GM19239 (cell line): ENCODE results near the gene ENPP6.
"Not testable (repeated sequence)": the region's sequence is repeated elsewhere in the genome, so short reads cannot be mapped to it uniquely, and the experiment has no call there.

Source experiments
- DNase-seq: peaks from one replicate; pipeline ENCODE4 v3.0.0; 2011; ENCODE audit warnings: low spot score; ENCODE audit not compliant: insufficient read length
- FAIRE-seq: peaks from 2 replicates; lab custom pipeline; 2011; peaks lifted over from hg19 to GRCh38; lab: Jason Lieb, UNC

Gene ENPP6

GRCh38 chr4:184080674-184081073, 137.0 kb downstream of the ENPP6 start:
- no peak for FAIRE-seq
- no peak for DNase-seq

GRCh38 chr4:184074677-184075388, 142.8 kb downstream of the ENPP6 start:
- DNase-seq (no peak), FAIRE-seq (no peak)

- DNase-seq (no peak), FAIRE-seq (no peak)
Observed at GRCh38 chr4:184067931-184068554, 149.6 kb downstream of the ENPP6 start.

- FAIRE-seq (no peak), DNase-seq (no peak)
Observed at GRCh38 chr4:184066584-184067300, 150.9 kb downstream of the ENPP6 start.

GRCh38 chr4:184064877-184065276, 152.8 kb downstream of the ENPP6 start:
- FAIRE-seq (no peak), DNase-seq (no peak)

GRCh38 chr4:184062769-184063168, 154.9 kb downstream of the ENPP6 start:
- no peak for FAIRE-seq
- DNase-seq, result no peak

- FAIRE-seq, result no peak
- DNase-seq, result no peak
Observed at GRCh38 chr4:184061582-184061981, 156.1 kb downstream of the ENPP6 start.

- FAIRE-seq (no peak), DNase-seq (no peak)
Observed at GRCh38 chr4:184059099-184059498, 158.6 kb downstream of the ENPP6 start.

- DNase-seq (no peak), FAIRE-seq (no peak)
Observed at GRCh38 chr4:184058026-184058425, 159.6 kb downstream of the ENPP6 start.

- no peak for FAIRE-seq
- no peak for DNase-seq
Observed at GRCh38 chr4:184056877-184057276, 160.8 kb downstream of the ENPP6 start.

- FAIRE-seq (no peak), DNase-seq (no peak)
Observed at GRCh38 chr4:184053434-184053833, 164.2 kb downstream of the ENPP6 start.

GRCh38 chr4:184052616-184053015, 165.1 kb downstream of the ENPP6 start:
- FAIRE-seq (no peak), DNase-seq (no peak)

GRCh38 chr4:184051262-184051661, 166.4 kb downstream of the ENPP6 start:
- DNase-seq, FAIRE-seq: not testable (repeated sequence)

- DNase-seq, result no peak
- FAIRE-seq, result no peak
Observed at GRCh38 chr4:184046148-184046547, 171.5 kb downstream of the ENPP6 start.

GRCh38 chr4:184041156-184041555, 176.5 kb downstream of the ENPP6 start:
- FAIRE-seq (no peak), DNase-seq (no peak)

GRCh38 chr4:184039963-184040383, 177.7 kb downstream of the ENPP6 start:
- FAIRE-seq (no peak), DNase-seq (no peak)
